Neural cell (in vitro differentiated cells): ENCODE data around the gene NR1D1. TPM values are rescaled to one million over a fixed set of nuclear protein-coding genes. Genes with fewer than 3 reads are reported as not detected.

Source experiments
- H2AFZ ChIP-seq: fragments of 200-600, 300-800 bp; sonication (generic), shearing (Covaris generic); 2 replicates; pipeline ENCODE4 v1.6.0; 2014; ENCODE audit warnings: low read depth, mild to moderate bottlenecking, antibody characterized with exemption, low read length, moderate library complexity
- H3F3A ChIP-seq: fragments of 200-600 bp; shearing (Covaris generic); 2 replicates; pipeline ENCODE4 v1.6.1; 2016; ENCODE audit warnings: mild to moderate bottlenecking, moderate library complexity, mixed read lengths, antibody characterized with exemption, low read length; ENCODE audit not compliant: insufficient read depth, poor library complexity, severe bottlenecking
- H3K27ac ChIP-seq: fragments of 200-600, 300-800 bp; sonication (generic), shearing (Covaris generic); 2 replicates; pipeline ENCODE4 v1.5.1; 2014; ENCODE audit warnings: mild to moderate bottlenecking, low read length, moderate library complexity
- H3K27me3 ChIP-seq: fragments of 300-800, 200-600 bp; sonication (generic), shearing (Covaris generic); 2 replicates; pipeline ENCODE4 v1.6.0; 2014; ENCODE audit warnings: mild to moderate bottlenecking, low read depth, low read length, moderate library complexity; ENCODE audit not compliant: insufficient read depth
- H3K36me3 ChIP-seq: fragments of 300-800, 200-600 bp; sonication (generic), shearing (Covaris generic); 2 replicates; pipeline ENCODE4 v1.5.1; 2014; ENCODE audit warnings: mild to moderate bottlenecking, antibody characterized with exemption, low read length, moderate library complexity; ENCODE audit not compliant: insufficient read depth
- H3K4me2 ChIP-seq: fragments of 300-800, 200-600 bp; sonication (generic), shearing (Covaris generic); 2 replicates; pipeline ENCODE4 v1.6.0; 2014; ENCODE audit warnings: mild to moderate bottlenecking, low read length
- H3K4me3 ChIP-seq: fragments of 300-800, 200-600 bp; sonication (generic), shearing (Covaris generic); 2 replicates; pipeline ENCODE4 v1.5.1; 2014; ENCODE audit warnings: mild to moderate bottlenecking, low read length, moderate library complexity
- H3K79me2 ChIP-seq: fragments of 200-600 bp; shearing (Covaris generic); replicated peaks from 2 replicates; pipeline ENCODE4 v1.6.0; 2014; ENCODE audit warnings: mild to moderate bottlenecking, low read length, moderate library complexity; ENCODE audit not compliant: insufficient read depth
- H3K9ac ChIP-seq: fragments of 300-800, 200-600 bp; sonication (generic), shearing (Covaris generic); 2 replicates; pipeline ENCODE4 v1.6.1; 2016; ENCODE audit warnings: mild to moderate bottlenecking, low read length, mixed read lengths
- H3K9me2 ChIP-seq: fragments of 200-600 bp; shearing (Covaris generic); 2 replicates; pipeline ENCODE4 v1.6.1; 2016; ENCODE audit warnings: mild to moderate bottlenecking, low read length, mixed read lengths; ENCODE audit not compliant: insufficient read depth
- H3K9me3 ChIP-seq: fragments of 200-600, 300-800 bp; sonication (generic), shearing (Covaris generic); 2 replicates; pipeline ENCODE4 v1.6.1; 2016; ENCODE audit warnings: mild to moderate bottlenecking, mixed run types, low read length, moderate library complexity, mixed read lengths
- H4K20me1 ChIP-seq: fragments of 200-600 bp; shearing (Covaris generic); 2 replicates; pipeline ENCODE4 v1.6.1; 2016; ENCODE audit warnings: mild to moderate bottlenecking, mixed run types; ENCODE audit not compliant: insufficient read depth
- EZH2 ChIP-seq: fragments of 200-600, 300-800 bp; shearing (Covaris generic), sonication (generic); IDR thresholded peaks from 2 replicates; pipeline ENCODE4 v1.6.1; 2014; ENCODE audit warnings: antibody characterized with exemption, low read length, borderline replicate concordance, mild to moderate bottlenecking; ENCODE audit not compliant: insufficient read depth, poor library complexity, severe bottlenecking
- MXI1 ChIP-seq: fragments of 450-650 bp; conservative IDR thresholded peaks from 2 replicates; pipeline ENCODE4 v1.6.1; 2014; ENCODE audit warnings: antibody characterized with exemption, mild to moderate bottlenecking; ENCODE audit not compliant: poor library complexity, severe bottlenecking
- POLR2AphosphoS5 ChIP-seq: IDR thresholded peaks from 2 replicates; pipeline ENCODE4 v1.6.1; 2012
- RAD21 ChIP-seq: fragments of 450-650 bp; conservative IDR thresholded peaks from 2 replicates; pipeline ENCODE4 v1.6.1; 2014; ENCODE audit warnings: antibody characterized with exemption, mild to moderate bottlenecking, moderate library complexity
- SMC3 ChIP-seq: fragments of 450-650 bp; conservative IDR thresholded peaks from 2 replicates; pipeline ENCODE4 v1.6.1; 2014; ENCODE audit warnings: antibody characterized with exemption, mild to moderate bottlenecking, moderate library complexity; ENCODE audit not compliant: poor library complexity
- TAF1 ChIP-seq: IDR thresholded peaks from 2 replicates; pipeline ENCODE4 v1.6.1; 2012; ENCODE audit warnings: low read depth
- polyA plus RNA-seq: library from polyadenylated mRNA; depleted of rRNA; stranded (reverse); fragments of >200 nt; gene quantifications from 2 replicates; pipeline ENCODE4 v1.2.3, GENCODE V29; 2014
- TF ChIP-seq, protein P1 (sequence below): fragments of 450-650 bp; IDR thresholded peaks from 2 replicates; pipeline ENCODE4 v1.5.1; 2014; ENCODE audit warnings: antibody characterized with exemption, mild to moderate bottlenecking, moderate library complexity; ENCODE audit not compliant: poor library complexity, severe bottlenecking

Gene NR1D1
- polyA plus RNA-seq, 1 donor from 2014 or later, result 0.73 TPM

- H3K9ac ChIP-seq, result peak overlapping the region; percentile 55
- peak; percentile 92 for TF ChIP-seq MXI1
- TF ChIP-seq EZH2, result no peak
- H3K4me3 ChIP-seq, result peak overlapping the region; percentile 78
- peak overlapping the region; percentile 87 for H3K4me2 ChIP-seq
- H3K9me3 ChIP-seq, result no peaks in the 10 kb centered on the region
- no peaks in the 10 kb centered on the region for H3K36me3 ChIP-seq
- no peaks in the 10 kb centered on the region for H3F3A ChIP-seq
- H3K79me2 ChIP-seq, result no peaks in the 10 kb centered on the region
- H4K20me1 ChIP-seq, result no peaks in the 10 kb centered on the region
- no peak overlapping the region for H2AFZ ChIP-seq
- H3K9me2 ChIP-seq, result no peaks in the 10 kb centered on the region
- H3K27ac ChIP-seq, result no peak overlapping the region
- H3K27me3 ChIP-seq, result no peaks in the 10 kb centered on the region
These were observed 1.4 kb downstream of the NR1D1 start for GRCh38 chr17:40098846-40099618.

DNA sequence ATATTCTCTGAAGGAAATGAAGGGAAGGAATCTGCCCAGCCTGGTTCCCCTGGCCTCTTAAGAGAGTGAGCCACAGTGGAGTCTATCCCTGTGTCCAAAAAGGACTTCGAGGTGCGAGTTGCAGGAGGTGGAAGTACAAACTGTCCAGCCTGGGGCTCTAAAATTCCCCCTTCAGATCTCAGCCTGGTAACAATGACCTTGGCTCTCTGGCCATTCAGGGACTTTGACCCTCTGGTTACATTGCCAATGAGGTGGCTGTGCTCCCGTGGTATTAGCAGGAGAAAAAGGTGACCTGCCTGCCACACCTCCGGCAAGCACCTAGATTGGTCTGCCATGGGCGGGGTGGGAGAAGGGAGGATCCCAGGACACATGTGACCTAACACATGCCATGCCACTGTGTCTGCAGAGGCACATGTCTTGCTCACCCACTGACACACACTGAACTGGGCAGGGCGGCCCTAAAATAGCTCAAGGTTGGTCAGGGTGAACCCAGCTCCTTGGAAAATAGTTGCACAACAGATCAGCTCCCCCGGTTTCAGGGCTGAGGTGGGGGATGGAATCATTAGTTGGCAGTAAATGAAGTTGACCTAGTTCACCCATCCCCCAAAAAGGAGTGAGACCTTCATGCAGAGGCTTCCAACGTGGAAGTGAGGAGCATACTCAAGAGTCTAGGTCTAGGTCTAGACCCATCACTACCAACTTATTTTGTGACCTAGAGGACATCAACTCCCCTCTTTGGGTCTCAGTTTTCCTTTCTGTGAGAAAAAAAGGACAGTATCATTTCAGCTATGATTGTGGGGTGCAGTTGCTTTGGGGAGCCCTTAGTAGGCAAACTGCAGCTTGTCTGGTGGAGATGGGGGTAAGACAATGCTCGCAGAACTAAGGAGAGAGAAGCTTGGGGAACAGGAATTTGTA lies 2.2 kb downstream of the NR1D1 start:
- no peaks in the 10 kb centered on the region for H3K36me3 ChIP-seq
- H2AFZ ChIP-seq, result no peak overlapping the region
- no peak overlapping the region for H3K27ac ChIP-seq
- no peaks in the 10 kb centered on the region for H3K9me3 ChIP-seq
- no peaks in the 10 kb centered on the region for H3K79me2 ChIP-seq
- H3K9ac ChIP-seq, result no peak overlapping the region
- H3K4me3 ChIP-seq, result peak overlapping the region; percentile 78
- no peaks in the 10 kb centered on the region for H3F3A ChIP-seq
- no peak overlapping the region for H3K4me2 ChIP-seq
- no peak for TF ChIP-seq TAF1
- TF ChIP-seq EZH2, result no peak
- TF ChIP-seq SMC3, result no peak
- TF ChIP-seq POLR2AphosphoS5, result no peak
- no peaks in the 10 kb centered on the region for H3K27me3 ChIP-seq
- H4K20me1 ChIP-seq, result no peaks in the 10 kb centered on the region
- H3K9me2 ChIP-seq, result no peaks in the 10 kb centered on the region

DNA sequence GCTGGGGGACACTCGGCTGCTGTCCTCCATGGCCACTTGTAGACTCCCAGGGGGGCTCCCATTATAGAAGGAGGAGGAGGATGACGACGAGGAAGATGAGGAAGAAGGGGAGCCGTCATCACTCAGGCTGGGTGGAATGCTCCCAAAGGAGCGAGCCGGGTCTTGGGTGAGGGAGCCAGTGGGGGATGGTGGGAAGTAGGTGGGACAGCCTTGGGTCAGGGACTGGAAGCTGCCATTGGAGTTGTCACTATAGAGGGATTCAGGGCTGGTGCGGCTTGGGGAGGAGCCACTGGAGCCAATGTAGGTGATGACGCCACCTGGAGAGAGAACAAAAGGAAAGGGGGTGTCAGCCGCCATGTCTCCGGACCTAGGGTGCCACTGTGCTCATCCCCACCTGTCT lies 3.3 kb downstream of the NR1D1 start:
- Histone ChIP-seq H3K36me3 (no peaks in the 10 kb centered on the region), H3K27me3 (no peaks in the 10 kb centered on the region), H3K4me2 (no peak overlapping the region), H3K9me2 (no peaks in the 10 kb centered on the region), H3K9ac (no peak overlapping the region), H4K20me1 (no peaks in the 10 kb centered on the region), H3K79me2 (no peaks in the 10 kb centered on the region), H3K4me3 (no peak overlapping the region), H2AFZ (no peak overlapping the region), H3F3A (no peaks in the 10 kb centered on the region), H3K9me3 (no peaks in the 10 kb centered on the region), H3K27ac (no peak overlapping the region)
- TF ChIP-seq, protein P1, sequence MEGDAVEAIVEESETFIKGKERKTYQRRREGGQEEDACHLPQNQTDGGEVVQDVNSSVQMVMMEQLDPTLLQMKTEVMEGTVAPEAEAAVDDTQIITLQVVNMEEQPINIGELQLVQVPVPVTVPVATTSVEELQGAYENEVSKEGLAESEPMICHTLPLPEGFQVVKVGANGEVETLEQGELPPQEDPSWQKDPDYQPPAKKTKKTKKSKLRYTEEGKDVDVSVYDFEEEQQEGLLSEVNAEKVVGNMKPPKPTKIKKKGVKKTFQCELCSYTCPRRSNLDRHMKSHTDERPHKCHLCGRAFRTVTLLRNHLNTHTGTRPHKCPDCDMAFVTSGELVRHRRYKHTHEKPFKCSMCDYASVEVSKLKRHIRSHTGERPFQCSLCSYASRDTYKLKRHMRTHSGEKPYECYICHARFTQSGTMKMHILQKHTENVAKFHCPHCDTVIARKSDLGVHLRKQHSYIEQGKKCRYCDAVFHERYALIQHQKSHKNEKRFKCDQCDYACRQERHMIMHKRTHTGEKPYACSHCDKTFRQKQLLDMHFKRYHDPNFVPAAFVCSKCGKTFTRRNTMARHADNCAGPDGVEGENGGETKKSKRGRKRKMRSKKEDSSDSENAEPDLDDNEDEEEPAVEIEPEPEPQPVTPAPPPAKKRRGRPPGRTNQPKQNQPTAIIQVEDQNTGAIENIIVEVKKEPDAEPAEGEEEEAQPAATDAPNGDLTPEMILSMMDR, result no peak
- TF ChIP-seq RAD21 (no peak), POLR2AphosphoS5 (no peak)
